Measurements from ENCODE around the gene C3orf20. TPM values are rescaled to one million over a fixed set of nuclear protein-coding genes. Genes with fewer than 3 reads are reported as not detected.

Gene C3orf20
- total and polyA plus RNA-seq, 9 of the 15 experiments (the other 6 are each of a cell fraction or from before 2014, with no cell fraction given), result 0.04 TPM; not detected in 8

DNA sequence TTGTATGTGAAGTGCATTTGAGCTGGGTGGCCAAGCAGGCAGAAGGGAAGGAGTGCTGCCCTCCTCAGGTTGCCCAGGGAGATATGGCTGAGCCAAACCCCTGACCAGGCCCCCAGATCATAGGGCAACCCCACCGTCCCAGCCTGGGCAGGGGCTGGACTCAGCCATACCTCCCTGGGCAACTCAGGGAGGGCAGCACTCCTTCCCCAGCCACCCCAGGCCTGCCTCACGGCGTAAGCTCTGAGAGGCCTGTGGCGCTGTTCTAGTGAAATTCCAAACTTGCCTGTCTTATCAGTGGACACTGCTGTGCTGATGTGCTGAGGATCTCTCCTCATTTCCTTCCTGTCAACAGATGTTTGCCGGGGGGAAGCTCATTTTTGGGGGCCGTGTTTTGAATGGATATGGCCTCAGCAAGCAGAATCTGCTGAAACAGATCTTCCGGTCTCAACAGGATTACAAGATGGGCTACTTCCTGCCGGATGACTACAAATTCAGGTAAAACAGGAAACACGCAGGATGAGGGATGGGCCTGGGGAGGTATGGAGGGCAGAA is 86.3 kb downstream of the C3orf20 start (continued):
- TF ChIP-seq KLF16 (IDR thresholded peaks at IDR 0.05), result 0 out of 2 replicates have a peak, but pooled peaks have one; percentile 39
- TF ChIP-seq ZNF77 (CRISPR knock-in tag; IDR thresholded peaks at IDR 0.05), result no peak
- TF ChIP-seq, protein P1, sequence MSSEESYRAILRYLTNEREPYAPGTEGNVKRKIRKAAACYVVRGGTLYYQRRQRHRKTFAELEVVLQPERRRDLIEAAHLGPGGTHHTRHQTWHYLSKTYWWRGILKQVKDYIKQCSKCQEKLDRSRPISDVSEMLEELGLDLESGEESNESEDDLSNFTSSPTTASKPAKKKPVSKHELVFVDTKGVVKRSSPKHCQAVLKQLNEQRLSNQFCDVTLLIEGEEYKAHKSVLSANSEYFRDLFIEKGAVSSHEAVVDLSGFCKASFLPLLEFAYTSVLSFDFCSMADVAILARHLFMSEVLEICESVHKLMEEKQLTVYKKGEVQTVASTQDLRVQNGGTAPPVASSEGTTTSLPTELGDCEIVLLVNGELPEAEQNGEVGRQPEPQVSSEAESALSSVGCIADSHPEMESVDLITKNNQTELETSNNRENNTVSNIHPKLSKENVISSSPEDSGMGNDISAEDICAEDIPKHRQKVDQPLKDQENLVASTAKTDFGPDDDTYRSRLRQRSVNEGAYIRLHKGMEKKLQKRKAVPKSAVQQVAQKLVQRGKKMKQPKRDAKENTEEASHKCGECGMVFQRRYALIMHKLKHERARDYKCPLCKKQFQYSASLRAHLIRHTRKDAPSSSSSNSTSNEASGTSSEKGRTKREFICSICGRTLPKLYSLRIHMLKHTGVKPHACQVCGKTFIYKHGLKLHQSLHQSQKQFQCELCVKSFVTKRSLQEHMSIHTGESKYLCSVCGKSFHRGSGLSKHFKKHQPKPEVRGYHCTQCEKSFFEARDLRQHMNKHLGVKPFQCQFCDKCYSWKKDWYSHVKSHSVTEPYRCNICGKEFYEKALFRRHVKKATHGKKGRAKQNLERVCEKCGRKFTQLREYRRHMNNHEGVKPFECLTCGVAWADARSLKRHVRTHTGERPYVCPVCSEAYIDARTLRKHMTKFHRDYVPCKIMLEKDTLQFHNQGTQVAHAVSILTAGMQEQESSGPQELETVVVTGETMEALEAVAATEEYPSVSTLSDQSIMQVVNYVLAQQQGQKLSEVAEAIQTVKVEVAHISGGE (CRISPR knock-in tag; IDR thresholded peaks at IDR 0.05), result peak in 1 of 3 experiments; percentile 84; a peak in 2 of 6 replicates
- TF ChIP-seq CREM (IDR thresholded peaks at IDR 0.05; ENCODE audit: low read depth), result no peak
- no peak for TF ChIP-seq RB1 (IDR thresholded peaks at IDR 0.05; ENCODE audit: low read depth)
- TF ChIP-seq BRD4 (IDR thresholded peaks at IDR 0.05), result no peak
- no peak for TF ChIP-seq ZNF778 (CRISPR knock-in tag; IDR thresholded peaks at IDR 0.05)
- TF ChIP-seq GATA2 (CRISPR knock-in tag; IDR thresholded peaks at IDR 0.05), result no peak; the same call in 1 of the 2 replicates
- TF ChIP-seq POLR2AphosphoS5 (IDR thresholded peaks at IDR 0.05; ENCODE audit: control insufficient read depth, insufficient read depth, low read depth, low read length), result peak; percentile 27; the same call in 1 of the 2 replicates
- TF ChIP-seq XRCC4 (IDR thresholded peaks at IDR 0.05; ENCODE audit: extremely low read depth, insufficient read depth, insufficient read length), result no peak
- no peak for TF ChIP-seq SRSF3 (IDR thresholded peaks at IDR 0.05; ENCODE audit: insufficient read depth, low read length)
- TF ChIP-seq, protein P2, sequence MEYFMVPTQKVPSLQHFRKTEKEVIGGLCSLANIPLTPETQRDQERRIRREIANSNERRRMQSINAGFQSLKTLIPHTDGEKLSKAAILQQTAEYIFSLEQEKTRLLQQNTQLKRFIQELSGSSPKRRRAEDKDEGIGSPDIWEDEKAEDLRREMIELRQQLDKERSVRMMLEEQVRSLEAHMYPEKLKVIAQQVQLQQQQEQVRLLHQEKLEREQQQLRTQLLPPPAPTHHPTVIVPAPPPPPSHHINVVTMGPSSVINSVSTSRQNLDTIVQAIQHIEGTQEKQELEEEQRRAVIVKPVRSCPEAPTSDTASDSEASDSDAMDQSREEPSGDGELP (CRISPR knock-in tag; IDR thresholded peaks at IDR 0.05; ENCODE audit: borderline replicate concordance), result no peak
- no peak for TF ChIP-seq RBBP5 (IDR thresholded peaks at IDR 0.05; ENCODE audit: borderline replicate concordance, insufficient read depth, low read length, poor library complexity, severe bottlenecking)
- TF ChIP-seq ZSCAN32 (CRISPR knock-in tag; IDR thresholded peaks at IDR 0.05), result no peak
- TF ChIP-seq MEIS2 (IDR thresholded peaks at IDR 0.05; ENCODE audit: partially characterized antibody), result no peak
- peak; percentile 42; the same call in 1 of the 2 replicates for TF ChIP-seq DPF2 (IDR thresholded peaks at IDR 0.05)
- TF ChIP-seq ILK (tag; IDR thresholded peaks at IDR 0.05; ENCODE audit: borderline replicate concordance, low read depth), result no peak
- TF ChIP-seq, protein P3, sequence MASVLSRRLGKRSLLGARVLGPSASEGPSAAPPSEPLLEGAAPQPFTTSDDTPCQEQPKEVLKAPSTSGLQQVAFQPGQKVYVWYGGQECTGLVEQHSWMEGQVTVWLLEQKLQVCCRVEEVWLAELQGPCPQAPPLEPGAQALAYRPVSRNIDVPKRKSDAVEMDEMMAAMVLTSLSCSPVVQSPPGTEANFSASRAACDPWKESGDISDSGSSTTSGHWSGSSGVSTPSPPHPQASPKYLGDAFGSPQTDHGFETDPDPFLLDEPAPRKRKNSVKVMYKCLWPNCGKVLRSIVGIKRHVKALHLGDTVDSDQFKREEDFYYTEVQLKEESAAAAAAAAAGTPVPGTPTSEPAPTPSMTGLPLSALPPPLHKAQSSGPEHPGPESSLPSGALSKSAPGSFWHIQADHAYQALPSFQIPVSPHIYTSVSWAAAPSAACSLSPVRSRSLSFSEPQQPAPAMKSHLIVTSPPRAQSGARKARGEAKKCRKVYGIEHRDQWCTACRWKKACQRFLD (CRISPR knock-in tag; IDR thresholded peaks at IDR 0.05), result no peak
- TF ChIP-seq MTF1 (CRISPR knock-in tag; IDR thresholded peaks at IDR 0.05; ENCODE audit: borderline replicate concordance), result no peak
- peak; percentile 78 for TF ChIP-seq CBFA2T2 (conservative IDR thresholded peaks at IDR 0.05)
- no peak for TF ChIP-seq SAFB (IDR thresholded peaks at IDR 0.05; ENCODE audit: borderline replicate concordance, low read depth, low read length)
- TF ChIP-seq DMBX1 (CRISPR knock-in tag; IDR thresholded peaks at IDR 0.05; ENCODE audit: borderline replicate concordance), result 0 out of 2 replicates have a peak, but pooled peaks have one; percentile 67
- no peak for TF ChIP-seq IRF2 (CRISPR knock-in tag; IDR thresholded peaks at IDR 0.05)
- no peak for TF ChIP-seq TCFL5 (CRISPR knock-in tag; conservative IDR thresholded peaks at IDR 0.05)
